Keratinocyte (primary cell): ENCODE results near the gene ZRSR2. TPM values are rescaled to one million over a fixed set of nuclear protein-coding genes. Genes with fewer than 3 reads are reported as not detected.

Experiments used
- DNase-seq: peaks from one replicate; pipeline ENCODE4 v3.0.0-alpha.2; 2011; ENCODE audit warnings: low read depth, missing footprints, low spot score
- FAIRE-seq: peaks from 2 replicates; lab custom pipeline; 2011; peaks lifted over from hg19 to GRCh38; lab: Jason Lieb, UNC
- H2AFZ ChIP-seq: 2 replicates; pipeline ENCODE4 v1.6.0; 2012; ENCODE audit warnings: low read length, control low read depth, inconsistent platforms; ENCODE audit not compliant: control insufficient read depth
- H3K27ac ChIP-seq: 2 replicates; pipeline ENCODE4 v1.5.1; 2011; ENCODE audit warnings: low read length; ENCODE audit not compliant: control insufficient read depth, insufficient read depth
- H3K27me3 ChIP-seq: 3 replicates; pipeline ENCODE4 v1.6.0; 2011; ENCODE audit warnings: low read length; ENCODE audit not compliant: control insufficient read depth, insufficient read depth; ENCODE audit errors: extremely low read depth
- H3K36me3 ChIP-seq, 2 experiments: 2 replicates in 1 of 2; 3 replicates in 1 of 2; pipeline ENCODE4 v1.5.1; 2011; ENCODE audit warnings: low read length in 2 of 2, mild to moderate bottlenecking in 1 of 2; ENCODE audit not compliant: control insufficient read depth in 2 of 2, insufficient read depth in 2 of 2; ENCODE audit errors: extremely low read depth in 1 of 2
- H3K4me1 ChIP-seq: 3 replicates; pipeline ENCODE4 v1.5.1; 2011; ENCODE audit warnings: low read length; ENCODE audit not compliant: control insufficient read depth, insufficient read depth; ENCODE audit errors: extremely low read depth
- H3K4me2 ChIP-seq: 3 replicates; pipeline ENCODE4 v1.6.0; 2011; ENCODE audit warnings: low read depth, low read length; ENCODE audit not compliant: control insufficient read depth, insufficient read depth; ENCODE audit errors: extremely low read depth
- H3K4me3 ChIP-seq, 3 experiments: fragments of 200-600 bp in 1 of 3; sonication (generic) in 1 of 3; 2 replicates in 2 of 3; 3 replicates in 1 of 3; pipeline ENCODE4 v1.5.1; 2011 to 2016; ENCODE audit warnings: low read length in 3 of 3, mild to moderate bottlenecking in 3 of 3, control low read depth in 2 of 3, inconsistent platforms in 1 of 3, low read depth in 1 of 3, mixed read lengths in 1 of 3, mixed run types in 1 of 3, moderate library complexity in 1 of 3; ENCODE audit not compliant: control insufficient read depth in 2 of 3, insufficient read depth in 2 of 3; ENCODE audit errors: extremely low read depth in 1 of 3
- H3K79me2 ChIP-seq: 2 replicates; pipeline ENCODE4 v1.6.0; 2012; ENCODE audit warnings: low read length; ENCODE audit not compliant: control insufficient read depth, insufficient read depth
- H3K9ac ChIP-seq: 3 replicates; pipeline ENCODE4 v1.6.0; 2011; ENCODE audit warnings: low read length; ENCODE audit not compliant: control insufficient read depth, insufficient read depth; ENCODE audit errors: extremely low read depth
- H3K9me1 ChIP-seq: 3 replicates; pipeline ENCODE4 v1.6.0; 2011; ENCODE audit warnings: low read length; ENCODE audit not compliant: control insufficient read depth, insufficient read depth; ENCODE audit errors: extremely low read depth
- H3K9me3 ChIP-seq: 2 replicates; pipeline ENCODE4 v1.5.1; 2012; ENCODE audit warnings: low read depth, low read length; ENCODE audit not compliant: control insufficient read depth
- H4K20me1 ChIP-seq: 3 replicates; pipeline ENCODE4 v1.6.0; 2011; ENCODE audit warnings: low read length; ENCODE audit not compliant: control insufficient read depth, insufficient read depth; ENCODE audit errors: extremely low read depth
- CTCF ChIP-seq, 3 experiments: IDR thresholded peaks in 1 of 3; conservative IDR thresholded peaks in 1 of 3; optimal IDR thresholded peaks in 1 of 3; 2 replicates in 2 of 3; 3 replicates in 1 of 3; pipeline versions ENCODE3 to v1.5.1; 2011; ENCODE audit warnings: low read length in 3 of 3, mild to moderate bottlenecking in 3 of 3, moderate library complexity in 2 of 3, control low read depth in 1 of 3, inconsistent platforms in 1 of 3; ENCODE audit not compliant: insufficient read depth in 2 of 3; ENCODE audit errors: extremely low read depth in 1 of 3
- EZH2 ChIP-seq: IDR thresholded peaks from one replicate; pipeline ENCODE4 v1.6.1; 2012; ENCODE audit warnings: inconsistent platforms, mild to moderate bottlenecking, low read length, moderate library complexity
- dilution Hi-C: fragments of 300-500 bp; cut with MboI; formaldehyde crosslinking; loops from one replicate; pipeline ENCODE4 v1.7.0; 2020; ENCODE audit warnings: low sequenced_read_pairs; ENCODE audit not compliant: extremely low pct_ligation_motif_present
- polyA plus RNA-seq, 5 experiments: library from polyadenylated mRNA; depleted of rRNA in 3 of 5; stranded (reverse) in 3 of 5; stranded (forward) in 1 of 5; unstranded in 1 of 5; fragments of >200 nt; gene quantifications; 1 replicate in 1 of 5; 2 replicates in 3 of 5; 3 replicates in 1 of 5; pipeline versions ENCODE4 v1.2.1 to v1.2.3, GENCODE V29; 2011 to 2012; ENCODE audit warnings: missing spikeins in 2 of 5, low read depth in 1 of 5, low replicate concordance in 1 of 5

ZRSR2 gene
- polyA plus RNA-seq, 1 donor (not counting 4 experiments of a cell fraction or from before 2014, with no cell fraction given) = 13.7 TPM

GRCh38 chrX:15797707-15798106 lies 7.4 kb downstream of the ZRSR2 start:
- Histone ChIP-seq H3K9me3 (no peaks in the 10 kb centered on the region), H2AFZ (no peak overlapping the region), H3K9me1 (no peaks in the 10 kb centered on the region), H4K20me1 (peaks cover 3% of the 10 kb centered on the region), H3K27ac (no peak overlapping the region), H3K9ac (no peak overlapping the region), H3K4me2 (no peak overlapping the region), H3K4me3 (no peak overlapping the region), H3K4me1 (peaks cover 2% of the 10 kb centered on the region), H3K79me2 (peaks cover 30% of the 10 kb centered on the region), H3K36me3 (peaks cover 0 to 5% of the 10 kb centered on the region in 2 experiments), H3K27me3 (no peaks in the 10 kb centered on the region)
- DNase-seq (no peak), FAIRE-seq (no peak)
- no peak for TF ChIP-seq EZH2
- no peak for TF ChIP-seq CTCF (optimal IDR thresholded peaks at IDR 0.05 in 1 of 3, IDR thresholded peaks at IDR 0.05 in 1 of 3, conservative IDR thresholded peaks at IDR 0.05 in 1 of 3; ENCODE audit: extremely low read depth in 1 of 3, insufficient read depth in 2 of 3, low read length in 3 of 3)
- dilution Hi-C loops = no loop called here

- H3K36me3 ChIP-seq = peaks cover 12 to 14% of the 10 kb centered on the region in 2 experiments
Observed at GRCh38 chrX:15804563-15804962, 14.3 kb downstream of the ZRSR2 start.

More at GRCh38 chrX:15804563-15804962, 14.3 kb downstream of the ZRSR2 start:
- no peak overlapping the region for H3K4me3 ChIP-seq
- H3K27me3 ChIP-seq = no peaks in the 10 kb centered on the region
- H3K9me1 ChIP-seq = no peaks in the 10 kb centered on the region
- H3K79me2 ChIP-seq = no peaks in the 10 kb centered on the region
- no peaks in the 10 kb centered on the region for H4K20me1 ChIP-seq
- H3K4me1 ChIP-seq = no peaks in the 10 kb centered on the region
- no peak for TF ChIP-seq EZH2
- TF ChIP-seq CTCF (optimal IDR thresholded peaks at IDR 0.05 in 1 of 3, IDR thresholded peaks at IDR 0.05 in 1 of 3, conservative IDR thresholded peaks at IDR 0.05 in 1 of 3; ENCODE audit: extremely low read depth in 1 of 3, insufficient read depth in 2 of 3, low read length in 3 of 3) = no peak
- FAIRE-seq = no peak
- DNase-seq = no peak
- H3K9ac ChIP-seq = no peak overlapping the region
- H3K9me3 ChIP-seq = no peaks in the 10 kb centered on the region
- no peak overlapping the region for H2AFZ ChIP-seq
- no peak overlapping the region for H3K4me2 ChIP-seq
- dilution Hi-C loops = no loop called here
- H3K27ac ChIP-seq = no peak overlapping the region
